ENCODE measurements around the gene LRRK2. TPM values are rescaled to one million over a fixed set of nuclear protein-coding genes. Genes with fewer than 3 reads are reported as not detected.

LRRK2 gene
- total and polyA plus RNA-seq, 8 donors = 2.9 to 28.1 (median 4.6) TPM

GRCh38 chr12:40287369-40287975, 62.7 kb downstream of the LRRK2 start:
- intact Hi-C loops (cut with DNase I; ENCODE audit: low total_unique reads) = no loop called here
- no peak overlapping the region for H3K4me3 ChIP-seq
- no peak for DNase-seq
- no peaks in the 10 kb centered on the region for H3K27me3 ChIP-seq
- H3K4me1 ChIP-seq = no peaks in the 10 kb centered on the region
- H3K9me3 ChIP-seq = peaks cover 0 to 9% (median 2%) of the 10 kb centered on the region in 4 donors
- no peak overlapping the region for H3K27ac ChIP-seq
- peaks cover 0 to 30% (median 19%) of the 10 kb centered on the region in 4 donors for H3K36me3 ChIP-seq
- WGBS, 5 donors = 61 to 78% (median 68%) methylated on average over 7 of the region's 7 CpGs
- TF ChIP-seq EP300 (IDR thresholded peaks at IDR 0.05) (no peak), CTCF (IDR thresholded peaks at IDR 0.05) (no peak), POLR2A (IDR thresholded peaks at IDR 0.05) (no peak), POLR2AphosphoS5 (IDR thresholded peaks at IDR 0.05) (no peak)

- H3K4me3 ChIP-seq = no peak overlapping the region
- H3K27me3 ChIP-seq = no peaks in the 10 kb centered on the region
- intact Hi-C loops (cut with DNase I; ENCODE audit: low total_unique reads) = no loop called here
- WGBS, 5 donors = 50 to 67% (median 64%) methylated on average over 3 of the region's 3 CpGs
- H3K36me3 ChIP-seq = peaks cover 0 to 13% (median 10%) of the 10 kb centered on the region in 4 donors
- H3K4me1 ChIP-seq = no peaks in the 10 kb centered on the region
- TF ChIP-seq EP300 (IDR thresholded peaks at IDR 0.05) (no peak), POLR2AphosphoS5 (IDR thresholded peaks at IDR 0.05) (no peak), CTCF (IDR thresholded peaks at IDR 0.05) (no peak), POLR2A (IDR thresholded peaks at IDR 0.05) (no peak)
- H3K27ac ChIP-seq = no peak overlapping the region
- no peak for DNase-seq
- H3K9me3 ChIP-seq = peaks cover 0 to 9% (median 2%) of the 10 kb centered on the region in 4 donors
These were observed 68.1 kb downstream of the LRRK2 start for GRCh38 chr12:40292788-40293429.

GRCh38 chr12:40298341-40298740, 73.5 kb downstream of the LRRK2 start:
- no peak for DNase-seq

DNA sequence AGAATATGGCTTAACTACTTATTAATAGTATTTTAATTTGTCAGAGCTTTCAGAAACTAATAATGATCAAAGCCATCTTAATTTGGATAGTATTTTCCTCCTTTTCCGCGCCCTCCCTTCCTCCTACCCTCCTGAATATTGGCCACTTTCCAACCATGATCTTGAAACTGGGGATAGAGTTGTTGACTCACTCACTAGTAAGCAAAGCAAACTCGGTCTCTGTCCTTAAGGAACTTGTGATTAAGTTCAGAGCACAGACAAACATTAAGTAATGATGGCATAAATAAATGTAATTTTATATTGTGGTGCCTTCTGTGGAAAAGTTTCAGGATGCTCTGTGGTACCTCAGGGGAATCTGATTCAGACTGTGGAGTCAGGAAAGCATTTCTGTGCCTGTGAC, 75.7 kb downstream of the LRRK2 start:
- no peak overlapping the region for H3K4me3 ChIP-seq
- intact Hi-C loops (cut with DNase I; ENCODE audit: low total_unique reads) = no loop called here
- H3K27ac ChIP-seq = no peak overlapping the region
- no peaks in the 10 kb centered on the region for H3K4me1 ChIP-seq
- H3K9me3 ChIP-seq = no peaks in the 10 kb centered on the region
- TF ChIP-seq POLR2AphosphoS5 (IDR thresholded peaks at IDR 0.05) (no peak), EP300 (IDR thresholded peaks at IDR 0.05) (no peak)
- no peaks in the 10 kb centered on the region for H3K27me3 ChIP-seq
- no peak for DNase-seq
- 64 to 76% (median 72%) methylated on average over 3 of the region's 3 CpGs for WGBS, 5 donors
- peaks cover 0 to 20% (median 10%) of the 10 kb centered on the region in 4 donors for H3K36me3 ChIP-seq

More at GRCh38 chr12:40298341-40298740, 73.5 kb downstream of the LRRK2 start:
- Histone ChIP-seq H3K27ac (no peak overlapping the region), H3K9me3 (no peaks in the 10 kb centered on the region), H3K36me3 (peaks cover 0 to 17% (median 9%) of the 10 kb centered on the region in 4 donors), H3K4me3 (no peak overlapping the region), H3K4me1 (no peaks in the 10 kb centered on the region), H3K27me3 (no peaks in the 10 kb centered on the region)
- 92 to 98% (median 95%) methylated on average over 8 of the region's 8 CpGs for WGBS, 5 donors
- TF ChIP-seq POLR2A (IDR thresholded peaks at IDR 0.05) (no peak), POLR2AphosphoS5 (IDR thresholded peaks at IDR 0.05) (no peak), EP300 (IDR thresholded peaks at IDR 0.05) (no peak), CTCF (IDR thresholded peaks at IDR 0.05) (no peak)
- intact Hi-C loops (cut with DNase I; ENCODE audit: low total_unique reads) = no loop called here

GRCh38 chr12:40309001-40309400, 84.2 kb downstream of the LRRK2 start:
- Histone ChIP-seq H3K4me1 (no peaks in the 10 kb centered on the region), H3K9me3 (no peaks in the 10 kb centered on the region), H3K36me3 (peaks cover 0 to 9% (median 7%) of the 10 kb centered on the region in 4 donors), H3K27me3 (no peaks in the 10 kb centered on the region), H3K4me3 (no peak overlapping the region), H3K27ac (no peak overlapping the region)
- intact Hi-C loops (cut with DNase I; ENCODE audit: low total_unique reads) = no loop called here
- no peak for DNase-seq
- TF ChIP-seq POLR2A (IDR thresholded peaks at IDR 0.05) (no peak), EP300 (IDR thresholded peaks at IDR 0.05) (no peak), POLR2AphosphoS5 (IDR thresholded peaks at IDR 0.05) (no peak), CTCF (IDR thresholded peaks at IDR 0.05) (no peak)
- WGBS, 5 donors = 74 to 91% (median 80%) methylated on average over 6 of the region's 6 CpGs

Measured in stomach (tissue), 9 donors.